Measurements from ENCODE around the gene DNAJA1.

Gene DNAJA1

GRCh38 chr9:33025572-33026342, 684 bp downstream of the DNAJA1 start:
- in situ Hi-C loops (cut with HindIII; ENCODE audit: low sequenced_read_pairs): loop anchor here (5.0 kb wide), 1 partner anchor 52 kb away; the partner anchor contains the start of gene SMU1

- in situ Hi-C loops (cut with HindIII; ENCODE audit: low sequenced_read_pairs): loop anchor here (5.0 kb wide), 1 partner anchor 48 kb away; the partner anchor contains the start of gene SMU1
Observed at GRCh38 chr9:33029231-33029786, 4.2 kb downstream of the DNAJA1 start.

GRCh38 chr9:33030285-33030684, 5.2 kb downstream of the DNAJA1 start:
- in situ Hi-C loops (cut with HindIII; ENCODE audit: low sequenced_read_pairs): no loop called here

GRCh38 chr9:33032292-33032691, 7.2 kb downstream of the DNAJA1 start:
- in situ Hi-C loops (cut with HindIII; ENCODE audit: low sequenced_read_pairs): no loop called here

GRCh38 chr9:33032865-33033264, 7.8 kb downstream of the DNAJA1 start:
- in situ Hi-C loops (cut with HindIII; ENCODE audit: low sequenced_read_pairs): no loop called here

- in situ Hi-C loops (cut with HindIII; ENCODE audit: low sequenced_read_pairs): no loop called here
Observed at GRCh38 chr9:33040792-33041431, 15.8 kb downstream of the DNAJA1 start.

- in situ Hi-C loops (cut with HindIII; ENCODE audit: low sequenced_read_pairs): no loop called here
Observed at GRCh38 chr9:33041432-33042188, 16.5 kb downstream of the DNAJA1 start.

- in situ Hi-C loops (cut with HindIII; ENCODE audit: low sequenced_read_pairs): no loop called here
Observed at GRCh38 chr9:33042473-33042872, 17.4 kb downstream of the DNAJA1 start.

- in situ Hi-C loops (cut with HindIII; ENCODE audit: low sequenced_read_pairs): no loop called here
Observed at GRCh38 chr9:33043671-33044070, 18.6 kb downstream of the DNAJA1 start.

- in situ Hi-C loops (cut with HindIII; ENCODE audit: low sequenced_read_pairs): no loop called here
Observed at GRCh38 chr9:33044162-33044673, 19.1 kb downstream of the DNAJA1 start.

GRCh38 chr9:33044677-33045282, 19.7 kb downstream of the DNAJA1 start:
- in situ Hi-C loops (cut with HindIII; ENCODE audit: low sequenced_read_pairs): no loop called here

- in situ Hi-C loops (cut with HindIII; ENCODE audit: low sequenced_read_pairs): no loop called here
Observed at GRCh38 chr9:33046061-33046460, 21.0 kb downstream of the DNAJA1 start.

- in situ Hi-C loops (cut with HindIII; ENCODE audit: low sequenced_read_pairs): no loop called here
Observed at GRCh38 chr9:33048054-33048465, 23.0 kb downstream of the DNAJA1 start.

GRCh38 chr9:33049680-33050361, 24.7 kb downstream of the DNAJA1 start:
- in situ Hi-C loops (cut with HindIII; ENCODE audit: low sequenced_read_pairs): no loop called here

GRCh38 chr9:33051144-33051543, 26.1 kb downstream of the DNAJA1 start:
- in situ Hi-C loops (cut with HindIII; ENCODE audit: low sequenced_read_pairs): no loop called here

- in situ Hi-C loops (cut with HindIII; ENCODE audit: low sequenced_read_pairs): no loop called here
Observed at GRCh38 chr9:33065157-33066076, 40.3 kb downstream of the DNAJA1 start.

- in situ Hi-C loops (cut with HindIII; ENCODE audit: low sequenced_read_pairs): no loop called here
Observed at GRCh38 chr9:33068991-33069390, 43.9 kb downstream of the DNAJA1 start.

- in situ Hi-C loops (cut with HindIII; ENCODE audit: low sequenced_read_pairs): loop anchor here (5.0 kb wide), 3 partner anchors 49 to 151 kb away; partner anchors contain the start of gene DNAJA1
Observed at GRCh38 chr9:33076046-33077004, 51.3 kb downstream of the DNAJA1 start, which contains the start of gene SMU1. TSS of gene SMU1 (minus strand) at chr9:33076674. CDS start at chr9:33076608, 66 bp downstream.

Measured in endothelial cell of hepatic sinusoid (primary cell).